ENCODE data around the gene RASD2. TPM values are rescaled to one million over a fixed set of nuclear protein-coding genes. Genes with fewer than 3 reads are reported as not detected.

The RASD2 gene
- total RNA-seq, 1 experiment from 2014 or later: 3.1 TPM

DNA sequence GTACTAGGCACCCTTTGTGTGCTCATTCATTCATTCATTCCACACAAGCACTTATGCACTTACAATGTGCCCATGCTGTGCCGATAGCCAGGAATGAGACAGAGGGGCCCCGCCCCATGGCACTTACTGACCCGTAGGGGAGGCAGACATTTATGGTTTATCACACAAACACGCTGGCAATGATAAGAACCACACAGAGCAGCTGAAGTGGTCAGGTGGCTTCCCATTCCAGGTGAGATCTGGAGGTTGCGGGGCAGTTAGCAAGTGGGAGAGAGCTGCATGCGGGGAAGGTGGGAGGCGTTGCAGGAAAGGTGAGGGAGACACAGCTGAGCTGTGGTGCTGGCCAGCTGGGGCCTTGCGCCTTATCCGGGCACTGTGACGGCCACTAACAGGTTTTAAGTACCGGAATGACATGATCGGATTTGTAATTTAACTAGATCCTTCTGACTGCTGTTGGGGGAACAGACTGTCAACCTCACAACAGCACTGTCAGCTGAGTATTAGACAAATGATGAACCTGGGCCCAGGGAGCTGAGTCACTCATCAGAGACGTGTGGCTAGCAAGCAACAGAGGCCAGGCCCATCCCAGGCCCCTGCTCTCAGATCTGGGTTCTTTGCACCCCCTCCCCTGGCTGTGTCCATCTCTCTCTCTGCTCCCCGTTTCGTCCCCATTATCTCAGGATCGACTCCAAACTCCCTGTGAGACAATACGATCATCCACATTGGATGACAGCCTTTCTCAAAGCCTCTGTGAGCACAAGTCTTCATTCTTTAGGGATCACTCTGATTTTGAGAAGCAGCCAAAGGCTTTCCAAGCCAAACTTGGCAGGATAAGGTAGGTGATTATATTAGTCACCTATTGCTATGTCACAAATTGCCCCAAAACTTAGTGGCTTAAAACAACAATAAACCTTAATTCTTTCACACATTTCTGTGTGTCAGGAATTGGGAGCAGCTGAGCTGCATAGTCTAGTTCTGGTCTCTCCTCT lies 28.4 kb downstream of the RASD2 start:
- ChIA-PET POLR2A (no interaction called here), CTCF (no interaction called here)
- ATAC-seq: no peak
- Mint-ChIP-seq H3K27me3 (ENCODE audit: low read depth) (no peaks in the 10 kb centered on the region), H3K36me3 (no peaks in the 10 kb centered on the region), H3K9me3 (no peaks in the 10 kb centered on the region), H3K27ac (no peak overlapping the region), H3K4me3 (no peak overlapping the region), H3K4me1 (no peaks in the 10 kb centered on the region)
- TF ChIP-seq ETV6 (CRISPR knock-in tag; IDR thresholded peaks at IDR 0.05): no peak
- TF ChIP-seq, protein P1, sequence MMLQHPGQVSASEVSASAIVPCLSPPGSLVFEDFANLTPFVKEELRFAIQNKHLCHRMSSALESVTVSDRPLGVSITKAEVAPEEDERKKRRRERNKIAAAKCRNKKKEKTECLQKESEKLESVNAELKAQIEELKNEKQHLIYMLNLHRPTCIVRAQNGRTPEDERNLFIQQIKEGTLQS (CRISPR knock-in tag; conservative IDR thresholded peaks at IDR 0.05): no peak
- no peak for TF ChIP-seq ZBTB21 (CRISPR knock-in tag; IDR thresholded peaks at IDR 0.05; ENCODE audit: borderline replicate concordance)
- TF ChIP-seq, protein P2, sequence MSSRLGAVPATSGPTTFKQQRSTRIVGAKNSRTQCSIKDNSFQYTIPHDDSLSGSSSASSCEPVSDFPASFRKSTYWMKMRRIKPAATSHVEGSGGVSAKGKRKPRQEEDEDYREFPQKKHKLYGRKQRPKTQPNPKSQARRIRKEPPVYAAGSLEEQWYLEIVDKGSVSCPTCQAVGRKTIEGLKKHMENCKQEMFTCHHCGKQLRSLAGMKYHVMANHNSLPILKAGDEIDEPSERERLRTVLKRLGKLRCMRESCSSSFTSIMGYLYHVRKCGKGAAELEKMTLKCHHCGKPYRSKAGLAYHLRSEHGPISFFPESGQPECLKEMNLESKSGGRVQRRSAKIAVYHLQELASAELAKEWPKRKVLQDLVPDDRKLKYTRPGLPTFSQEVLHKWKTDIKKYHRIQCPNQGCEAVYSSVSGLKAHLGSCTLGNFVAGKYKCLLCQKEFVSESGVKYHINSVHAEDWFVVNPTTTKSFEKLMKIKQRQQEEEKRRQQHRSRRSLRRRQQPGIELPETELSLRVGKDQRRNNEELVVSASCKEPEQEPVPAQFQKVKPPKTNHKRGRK (CRISPR knock-in tag; IDR thresholded peaks at IDR 0.05; ENCODE audit: borderline replicate concordance): no peak
- TF ChIP-seq GRHL2 (CRISPR knock-in tag; IDR thresholded peaks at IDR 0.05; ENCODE audit: insufficient replicate concordance, severe bottlenecking): no peak
- no peak for TF ChIP-seq SMAD3 (CRISPR knock-in tag; IDR thresholded peaks at IDR 0.05; ENCODE audit: borderline replicate concordance)
- no peak for TF ChIP-seq PRRX2 (CRISPR knock-in tag; IDR thresholded peaks at IDR 0.05)
- TF ChIP-seq, protein P3, sequence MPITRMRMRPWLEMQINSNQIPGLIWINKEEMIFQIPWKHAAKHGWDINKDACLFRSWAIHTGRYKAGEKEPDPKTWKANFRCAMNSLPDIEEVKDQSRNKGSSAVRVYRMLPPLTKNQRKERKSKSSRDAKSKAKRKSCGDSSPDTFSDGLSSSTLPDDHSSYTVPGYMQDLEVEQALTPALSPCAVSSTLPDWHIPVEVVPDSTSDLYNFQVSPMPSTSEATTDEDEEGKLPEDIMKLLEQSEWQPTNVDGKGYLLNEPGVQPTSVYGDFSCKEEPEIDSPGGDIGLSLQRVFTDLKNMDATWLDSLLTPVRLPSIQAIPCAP (CRISPR knock-in tag; IDR thresholded peaks at IDR 0.05): no peak
- TF ChIP-seq, protein P4, sequence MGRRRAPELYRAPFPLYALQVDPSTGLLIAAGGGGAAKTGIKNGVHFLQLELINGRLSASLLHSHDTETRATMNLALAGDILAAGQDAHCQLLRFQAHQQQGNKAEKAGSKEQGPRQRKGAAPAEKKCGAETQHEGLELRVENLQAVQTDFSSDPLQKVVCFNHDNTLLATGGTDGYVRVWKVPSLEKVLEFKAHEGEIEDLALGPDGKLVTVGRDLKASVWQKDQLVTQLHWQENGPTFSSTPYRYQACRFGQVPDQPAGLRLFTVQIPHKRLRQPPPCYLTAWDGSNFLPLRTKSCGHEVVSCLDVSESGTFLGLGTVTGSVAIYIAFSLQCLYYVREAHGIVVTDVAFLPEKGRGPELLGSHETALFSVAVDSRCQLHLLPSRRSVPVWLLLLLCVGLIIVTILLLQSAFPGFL (CRISPR knock-in tag; IDR thresholded peaks at IDR 0.05; ENCODE audit: borderline replicate concordance): no peak
- no peak for TF ChIP-seq FOXJ3 (CRISPR knock-in tag; IDR thresholded peaks at IDR 0.05; ENCODE audit: borderline replicate concordance)
- TF ChIP-seq, protein P5, sequence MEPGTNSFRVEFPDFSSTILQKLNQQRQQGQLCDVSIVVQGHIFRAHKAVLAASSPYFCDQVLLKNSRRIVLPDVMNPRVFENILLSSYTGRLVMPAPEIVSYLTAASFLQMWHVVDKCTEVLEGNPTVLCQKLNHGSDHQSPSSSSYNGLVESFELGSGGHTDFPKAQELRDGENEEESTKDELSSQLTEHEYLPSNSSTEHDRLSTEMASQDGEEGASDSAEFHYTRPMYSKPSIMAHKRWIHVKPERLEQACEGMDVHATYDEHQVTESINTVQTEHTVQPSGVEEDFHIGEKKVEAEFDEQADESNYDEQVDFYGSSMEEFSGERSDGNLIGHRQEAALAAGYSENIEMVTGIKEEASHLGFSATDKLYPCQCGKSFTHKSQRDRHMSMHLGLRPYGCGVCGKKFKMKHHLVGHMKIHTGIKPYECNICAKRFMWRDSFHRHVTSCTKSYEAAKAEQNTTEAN (CRISPR knock-in tag; IDR thresholded peaks at IDR 0.05): no peak
- TF ChIP-seq, protein P6, sequence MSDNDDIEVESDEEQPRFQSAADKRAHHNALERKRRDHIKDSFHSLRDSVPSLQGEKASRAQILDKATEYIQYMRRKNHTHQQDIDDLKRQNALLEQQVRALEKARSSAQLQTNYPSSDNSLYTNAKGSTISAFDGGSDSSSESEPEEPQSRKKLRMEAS (CRISPR knock-in tag; IDR thresholded peaks at IDR 0.05): no peak
- TF ChIP-seq, protein P7, sequence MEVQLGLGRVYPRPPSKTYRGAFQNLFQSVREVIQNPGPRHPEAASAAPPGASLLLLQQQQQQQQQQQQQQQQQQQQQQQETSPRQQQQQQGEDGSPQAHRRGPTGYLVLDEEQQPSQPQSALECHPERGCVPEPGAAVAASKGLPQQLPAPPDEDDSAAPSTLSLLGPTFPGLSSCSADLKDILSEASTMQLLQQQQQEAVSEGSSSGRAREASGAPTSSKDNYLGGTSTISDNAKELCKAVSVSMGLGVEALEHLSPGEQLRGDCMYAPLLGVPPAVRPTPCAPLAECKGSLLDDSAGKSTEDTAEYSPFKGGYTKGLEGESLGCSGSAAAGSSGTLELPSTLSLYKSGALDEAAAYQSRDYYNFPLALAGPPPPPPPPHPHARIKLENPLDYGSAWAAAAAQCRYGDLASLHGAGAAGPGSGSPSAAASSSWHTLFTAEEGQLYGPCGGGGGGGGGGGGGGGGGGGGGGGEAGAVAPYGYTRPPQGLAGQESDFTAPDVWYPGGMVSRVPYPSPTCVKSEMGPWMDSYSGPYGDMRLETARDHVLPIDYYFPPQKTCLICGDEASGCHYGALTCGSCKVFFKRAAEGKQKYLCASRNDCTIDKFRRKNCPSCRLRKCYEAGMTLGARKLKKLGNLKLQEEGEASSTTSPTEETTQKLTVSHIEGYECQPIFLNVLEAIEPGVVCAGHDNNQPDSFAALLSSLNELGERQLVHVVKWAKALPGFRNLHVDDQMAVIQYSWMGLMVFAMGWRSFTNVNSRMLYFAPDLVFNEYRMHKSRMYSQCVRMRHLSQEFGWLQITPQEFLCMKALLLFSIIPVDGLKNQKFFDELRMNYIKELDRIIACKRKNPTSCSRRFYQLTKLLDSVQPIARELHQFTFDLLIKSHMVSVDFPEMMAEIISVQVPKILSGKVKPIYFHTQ (CRISPR knock-in tag; IDR thresholded peaks at IDR 0.05): no peak
- no peak for TF ChIP-seq NR1H2 (CRISPR knock-in tag; IDR thresholded peaks at IDR 0.05)
- TF ChIP-seq IRF2 (CRISPR knock-in tag; IDR thresholded peaks at IDR 0.05; ENCODE audit: borderline replicate concordance, low read depth): no peak
- TF ChIP-seq ATF1 (CRISPR knock-in tag; IDR thresholded peaks at IDR 0.05): no peak
- TF ChIP-seq SP1 (CRISPR knock-in tag; conservative IDR thresholded peaks at IDR 0.05): no peak
- TF ChIP-seq, protein P8, sequence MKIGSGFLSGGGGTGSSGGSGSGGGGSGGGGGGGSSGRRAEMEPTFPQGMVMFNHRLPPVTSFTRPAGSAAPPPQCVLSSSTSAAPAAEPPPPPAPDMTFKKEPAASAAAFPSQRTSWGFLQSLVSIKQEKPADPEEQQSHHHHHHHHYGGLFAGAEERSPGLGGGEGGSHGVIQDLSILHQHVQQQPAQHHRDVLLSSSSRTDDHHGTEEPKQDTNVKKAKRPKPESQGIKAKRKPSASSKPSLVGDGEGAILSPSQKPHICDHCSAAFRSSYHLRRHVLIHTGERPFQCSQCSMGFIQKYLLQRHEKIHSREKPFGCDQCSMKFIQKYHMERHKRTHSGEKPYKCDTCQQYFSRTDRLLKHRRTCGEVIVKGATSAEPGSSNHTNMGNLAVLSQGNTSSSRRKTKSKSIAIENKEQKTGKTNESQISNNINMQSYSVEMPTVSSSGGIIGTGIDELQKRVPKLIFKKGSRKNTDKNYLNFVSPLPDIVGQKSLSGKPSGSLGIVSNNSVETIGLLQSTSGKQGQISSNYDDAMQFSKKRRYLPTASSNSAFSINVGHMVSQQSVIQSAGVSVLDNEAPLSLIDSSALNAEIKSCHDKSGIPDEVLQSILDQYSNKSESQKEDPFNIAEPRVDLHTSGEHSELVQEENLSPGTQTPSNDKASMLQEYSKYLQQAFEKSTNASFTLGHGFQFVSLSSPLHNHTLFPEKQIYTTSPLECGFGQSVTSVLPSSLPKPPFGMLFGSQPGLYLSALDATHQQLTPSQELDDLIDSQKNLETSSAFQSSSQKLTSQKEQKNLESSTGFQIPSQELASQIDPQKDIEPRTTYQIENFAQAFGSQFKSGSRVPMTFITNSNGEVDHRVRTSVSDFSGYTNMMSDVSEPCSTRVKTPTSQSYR (CRISPR knock-in tag; IDR thresholded peaks at IDR 0.05): no peak
- DNase-seq (ENCODE audit: low spot score): no peak
